ENCODE measurements around the gene EME1.

The EME1 gene

GRCh38 chr17:50347894-50348291 is 25.1 kb upstream of the EME1 start:
- Histone ChIP-seq H3K4me3 (ENCODE audit: low read length) (no peak overlapping the region), H3K79me2 (ENCODE audit: low read length) (peaks cover 13% of the 10 kb centered on the region), H3K9me3 (replicated peaks; ENCODE audit: insufficient read depth, low read length) (no peaks in the 10 kb centered on the region), H3K4me2 (ENCODE audit: low read depth, low read length) (no peak overlapping the region), H4K20me1 (ENCODE audit: insufficient read depth, low read length) (no peaks in the 10 kb centered on the region), H3K9me2 (replicated peaks; ENCODE audit: insufficient read depth, low read length) (no peaks in the 10 kb centered on the region), H3K9ac (ENCODE audit: low read length) (no peak overlapping the region), H2AFZ (ENCODE audit: low read length) (no peak overlapping the region), H3K4me1 (ENCODE audit: low read length) (no peaks in the 10 kb centered on the region), H3K27ac (ENCODE audit: low read length) (no peak overlapping the region), H3K27me3 (replicated peaks; ENCODE audit: insufficient read depth, low read length) (peaks cover 4% of the 10 kb centered on the region; the same call in 1 of the 2 replicates), H3K36me3 (replicated peaks; ENCODE audit: insufficient read depth, low read length) (no peaks in the 10 kb centered on the region), H3F3A (ENCODE audit: insufficient read depth, low read length) (no peaks in the 10 kb centered on the region)
- no peak for TF ChIP-seq EZH2phosphoT487 (IDR thresholded peaks at IDR 0.05; ENCODE audit: low read length)
- no peak for TF ChIP-seq EZH2 (optimal IDR thresholded peaks at IDR 0.05; ENCODE audit: low read depth, low read length)
- TF ChIP-seq, protein P1, sequence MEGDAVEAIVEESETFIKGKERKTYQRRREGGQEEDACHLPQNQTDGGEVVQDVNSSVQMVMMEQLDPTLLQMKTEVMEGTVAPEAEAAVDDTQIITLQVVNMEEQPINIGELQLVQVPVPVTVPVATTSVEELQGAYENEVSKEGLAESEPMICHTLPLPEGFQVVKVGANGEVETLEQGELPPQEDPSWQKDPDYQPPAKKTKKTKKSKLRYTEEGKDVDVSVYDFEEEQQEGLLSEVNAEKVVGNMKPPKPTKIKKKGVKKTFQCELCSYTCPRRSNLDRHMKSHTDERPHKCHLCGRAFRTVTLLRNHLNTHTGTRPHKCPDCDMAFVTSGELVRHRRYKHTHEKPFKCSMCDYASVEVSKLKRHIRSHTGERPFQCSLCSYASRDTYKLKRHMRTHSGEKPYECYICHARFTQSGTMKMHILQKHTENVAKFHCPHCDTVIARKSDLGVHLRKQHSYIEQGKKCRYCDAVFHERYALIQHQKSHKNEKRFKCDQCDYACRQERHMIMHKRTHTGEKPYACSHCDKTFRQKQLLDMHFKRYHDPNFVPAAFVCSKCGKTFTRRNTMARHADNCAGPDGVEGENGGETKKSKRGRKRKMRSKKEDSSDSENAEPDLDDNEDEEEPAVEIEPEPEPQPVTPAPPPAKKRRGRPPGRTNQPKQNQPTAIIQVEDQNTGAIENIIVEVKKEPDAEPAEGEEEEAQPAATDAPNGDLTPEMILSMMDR (IDR thresholded peaks at IDR 0.05; ENCODE audit: low read length) = no peak
- DNase-seq = no peak

DNA sequence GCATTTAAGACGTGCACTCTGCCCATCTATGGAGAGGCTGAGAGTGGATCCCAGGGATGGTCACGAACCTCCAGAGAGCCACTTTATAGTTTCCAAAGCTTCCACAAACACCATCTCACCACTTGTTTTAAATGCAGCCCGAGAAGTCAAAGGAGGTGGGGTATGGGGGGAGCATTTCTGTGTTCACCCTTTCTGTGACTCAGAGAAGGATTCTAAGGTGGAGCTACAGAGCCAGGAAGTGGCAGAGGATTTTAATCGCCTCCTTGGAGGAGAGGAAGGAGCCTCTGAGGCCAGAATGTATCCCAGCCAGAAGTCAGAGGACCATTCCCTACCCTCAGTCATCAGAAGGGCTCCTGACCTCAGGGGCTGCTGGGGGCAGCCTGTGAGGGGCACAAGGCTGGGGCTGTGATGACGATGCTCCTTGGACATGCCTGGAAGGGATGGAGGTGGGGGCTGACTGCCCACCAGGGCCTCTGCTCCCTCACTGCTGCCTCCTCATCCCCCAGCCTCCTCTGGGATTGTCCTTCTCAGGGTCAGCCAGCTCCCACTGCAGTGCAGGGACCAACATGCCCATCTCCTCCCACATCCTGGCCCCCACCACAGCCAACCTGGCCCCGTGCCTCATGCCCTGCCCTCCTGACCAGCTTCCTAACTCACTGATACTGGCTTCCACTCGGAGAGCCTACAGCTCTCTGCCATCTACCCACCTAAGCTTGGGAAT is 24.3 kb upstream of the EME1 start:
- no peak overlapping the region for H3K9ac ChIP-seq (ENCODE audit: low read length)
- H3K9me2 ChIP-seq (replicated peaks; ENCODE audit: insufficient read depth, low read length) = no peaks in the 10 kb centered on the region
- no peak for DNase-seq
- H2AFZ ChIP-seq (ENCODE audit: low read length) = no peak overlapping the region
- peaks cover 4% of the 10 kb centered on the region; the same call in 1 of the 2 replicates for H3K27me3 ChIP-seq (replicated peaks; ENCODE audit: insufficient read depth, low read length)
- no peaks in the 10 kb centered on the region for H3K4me1 ChIP-seq (ENCODE audit: low read length)
- H4K20me1 ChIP-seq (ENCODE audit: insufficient read depth, low read length) = no peaks in the 10 kb centered on the region
- no peak overlapping the region for H3K27ac ChIP-seq (ENCODE audit: low read length)
- H3K4me2 ChIP-seq (ENCODE audit: low read depth, low read length) = no peak overlapping the region
- H3K79me2 ChIP-seq (ENCODE audit: low read length) = peaks cover 13% of the 10 kb centered on the region
- H3K4me3 ChIP-seq (ENCODE audit: low read length) = no peak overlapping the region
- H3K9me3 ChIP-seq (replicated peaks; ENCODE audit: insufficient read depth, low read length) = no peaks in the 10 kb centered on the region
- H3K36me3 ChIP-seq (replicated peaks; ENCODE audit: insufficient read depth, low read length) = no peaks in the 10 kb centered on the region
- H3F3A ChIP-seq (ENCODE audit: insufficient read depth, low read length) = no peaks in the 10 kb centered on the region
- TF ChIP-seq EZH2 (optimal IDR thresholded peaks at IDR 0.05; ENCODE audit: low read depth, low read length) (no peak), EZH2phosphoT487 (IDR thresholded peaks at IDR 0.05; ENCODE audit: low read length) (no peak)
- TF ChIP-seq, protein P1 (IDR thresholded peaks at IDR 0.05; ENCODE audit: low read length) = no peak

- TF ChIP-seq EZH2phosphoT487 (IDR thresholded peaks at IDR 0.05; ENCODE audit: low read length) (no peak), EZH2 (optimal IDR thresholded peaks at IDR 0.05; ENCODE audit: low read depth, low read length) (no peak)
- TF ChIP-seq, protein P1 (IDR thresholded peaks at IDR 0.05; ENCODE audit: low read length) = no peak
- no peaks in the 10 kb centered on the region for H3F3A ChIP-seq (ENCODE audit: insufficient read depth, low read length)
- H3K36me3 ChIP-seq (replicated peaks; ENCODE audit: insufficient read depth, low read length) = no peaks in the 10 kb centered on the region
- H3K79me2 ChIP-seq (ENCODE audit: low read length) = peaks cover 13% of the 10 kb centered on the region
- H3K9me2 ChIP-seq (replicated peaks; ENCODE audit: insufficient read depth, low read length) = no peaks in the 10 kb centered on the region
- no peak overlapping the region for H3K4me2 ChIP-seq (ENCODE audit: low read depth, low read length)
- peaks cover 4% of the 10 kb centered on the region; the same call in 1 of the 2 replicates for H3K27me3 ChIP-seq (replicated peaks; ENCODE audit: insufficient read depth, low read length)
- H3K4me1 ChIP-seq (ENCODE audit: low read length) = no peaks in the 10 kb centered on the region
- H3K9ac ChIP-seq (ENCODE audit: low read length) = no peak overlapping the region
- no peak overlapping the region for H2AFZ ChIP-seq (ENCODE audit: low read length)
- H3K9me3 ChIP-seq (replicated peaks; ENCODE audit: insufficient read depth, low read length) = no peaks in the 10 kb centered on the region
- H3K4me3 ChIP-seq (ENCODE audit: low read length) = no peak overlapping the region
- H3K27ac ChIP-seq (ENCODE audit: low read length) = no peak overlapping the region
- no peak for DNase-seq
- H4K20me1 ChIP-seq (ENCODE audit: insufficient read depth, low read length) = no peaks in the 10 kb centered on the region
Observed at GRCh38 chr17:50349243-50349600, 23.8 kb upstream of the EME1 start.
